NCI-H2171 (cell line): ENCODE measurements around the gene MYRIP.

ENCODE experiments used
- DNase-seq: peaks from one replicate; lab custom pipeline; 2025; lab: John Stamatoyannopoulos, UW

The MYRIP gene

GRCh38 chr3:40291471-40291870 lies 482.1 kb downstream of the MYRIP start:
- DNase-seq = no peak

- DNase-seq = no peak
Measured at GRCh38 chr3:40292637-40293349, 483.4 kb downstream of the MYRIP start.

GRCh38 chr3:40294434-40294833 lies 485.0 kb downstream of the MYRIP start:
- no peak for DNase-seq

GRCh38 chr3:40298075-40298474 lies 488.7 kb downstream of the MYRIP start:
- no peak for DNase-seq

- DNase-seq = no peak
Measured at GRCh38 chr3:40299130-40299720, 489.8 kb downstream of the MYRIP start.

- DNase-seq = no peak
Measured at GRCh38 chr3:40299721-40300335, 490.4 kb downstream of the MYRIP start.

- no peak for DNase-seq
Measured at GRCh38 chr3:40302784-40303183, 493.4 kb downstream of the MYRIP start.

- no peak for DNase-seq
Measured at GRCh38 chr3:40304352-40304751, 494.9 kb downstream of the MYRIP start.

GRCh38 chr3:40306336-40306735 lies 496.9 kb downstream of the MYRIP start:
- DNase-seq = no peak

- no peak for DNase-seq
Measured at GRCh38 chr3:40307176-40307575, 497.8 kb downstream of the MYRIP start.

- no peak for DNase-seq
Measured at GRCh38 chr3:40308725-40309417, 499.5 kb downstream of the MYRIP start.

GRCh38 chr3:40309418-40309924 lies 500.1 kb downstream of the MYRIP start, which contains the start of gene EIF1B:
Gene EIF1B, plus strand, starts transcription at chr3:40309707. Its CDS starts 235 bp downstream, at chr3:40309942.
- DNase-seq = peak; percentile 77
